IMR-90 (cell line): ENCODE measurements around the gene CARD19. TPM values are rescaled to one million over a fixed set of nuclear protein-coding genes. Genes with fewer than 3 reads are reported as not detected.

Experiments
- ATAC-seq: fragments of 200-7000 bp; cut with Tn5 transposase; 2 replicates; pipeline ENCODE4 v1.9.1; 2020; ENCODE audit warnings: low read depth, mild to moderate bottlenecking, moderate library complexity
- BruUV-seq: library from RNA; stranded (reverse); fragments of 400-500 nt; replicated peaks from 2 replicates; lab custom pipeline; 2021; lab: Mats Ljungman, UMichigan
- CTCF ChIA-PET: fragments of 300-600 bp; formaldehyde crosslinking; extraction: SDS; loops from one replicate; lab custom pipeline; 2021; ENCODE audit warnings: antibody characterized with exemption; lab: Yijun Ruan, JAX
- POLR2A ChIA-PET: fragments of 300-600 bp; sonication (Branson Sonifier 250); formaldehyde crosslinking; loops from one replicate; lab custom pipeline; 2022; ENCODE audit warnings: antibody characterized with exemption; ENCODE audit not compliant: unreplicated experiment; lab: Charles Lee
- DNase-seq: peaks from one replicate; pipeline ENCODE4 v3.0.0; 2013
- H2AFZ ChIP-seq: replicated peaks from 2 replicates; pipeline ENCODE3; 2013; ENCODE audit warnings: low read length, mild to moderate bottlenecking; ENCODE audit not compliant: poor library complexity
- H2AK5ac ChIP-seq: 2 replicates; pipeline ENCODE4 v1.6.1; 2013; ENCODE audit warnings: low read depth, low read length, inconsistent platforms
- H2AK9ac ChIP-seq: replicated peaks from 2 replicates; pipeline ENCODE3; 2013; ENCODE audit warnings: mild to moderate bottlenecking, low read depth, low read length, moderate library complexity; ENCODE audit not compliant: poor library complexity
- H2BK120ac ChIP-seq: 2 replicates; pipeline ENCODE4 v1.6.1; 2013; ENCODE audit warnings: low read depth, low read length, inconsistent platforms
- H2BK15ac ChIP-seq: 3 replicates; pipeline ENCODE4 v1.6.1; 2013; ENCODE audit warnings: low read depth, low read length, inconsistent platforms
- H2BK20ac ChIP-seq: 2 replicates; pipeline ENCODE4 v1.6.1; 2013; ENCODE audit warnings: low read depth, mild to moderate bottlenecking, inconsistent platforms, low read length, moderate library complexity
- H2BK5ac ChIP-seq: 2 replicates; pipeline ENCODE4 v1.6.1; 2013; ENCODE audit warnings: mild to moderate bottlenecking, low read depth, low read length, inconsistent platforms; ENCODE audit not compliant: poor library complexity, severe bottlenecking
- H3K14ac ChIP-seq: replicated peaks from 2 replicates; pipeline ENCODE4 v1.6.1; 2013; ENCODE audit warnings: low read depth, low read length, inconsistent platforms
- H3K18ac ChIP-seq: 2 replicates; pipeline ENCODE4 v1.6.1; 2013; ENCODE audit warnings: low read depth, low read length, control low read depth
- H3K23ac ChIP-seq: 2 replicates; pipeline ENCODE4 v1.6.1; 2013; ENCODE audit warnings: low read depth, low read length, inconsistent platforms
- H3K27ac ChIP-seq: 2 replicates; pipeline ENCODE4 v1.5.1; 2013; ENCODE audit warnings: mild to moderate bottlenecking, control low read depth, low read length; ENCODE audit not compliant: insufficient read depth
- H3K27me3 ChIP-seq: 2 replicates; pipeline ENCODE4 v1.6.1; 2013; ENCODE audit warnings: low read length; ENCODE audit not compliant: control insufficient read depth, insufficient read depth
- H3K36me3 ChIP-seq: 2 replicates; pipeline ENCODE4 v1.6.1; 2013; ENCODE audit warnings: low read length, mixed read lengths; ENCODE audit not compliant: control insufficient read depth, insufficient read depth
- H3K4ac ChIP-seq: 2 replicates; pipeline ENCODE4 v1.6.1; 2013; ENCODE audit warnings: low read depth, low read length, inconsistent platforms
- H3K4me1 ChIP-seq: 2 replicates; pipeline ENCODE4 v1.6.1; 2013; ENCODE audit warnings: low read length, mixed read lengths; ENCODE audit not compliant: control insufficient read depth, insufficient read depth
- H3K4me2 ChIP-seq: 2 replicates; pipeline ENCODE4 v1.6.1; 2013; ENCODE audit warnings: low read depth, mild to moderate bottlenecking, control low read depth, low read length, moderate library complexity
- H3K4me3 ChIP-seq: 2 replicates; pipeline ENCODE4 v1.5.1; 2013; ENCODE audit warnings: low read depth, mild to moderate bottlenecking, control low read depth, low read length, moderate library complexity; ENCODE audit not compliant: insufficient read depth
- H3K56ac ChIP-seq: 2 replicates; pipeline ENCODE4 v1.6.1; 2013; ENCODE audit warnings: low read length, inconsistent platforms; ENCODE audit not compliant: insufficient read depth; ENCODE audit errors: extremely low read depth
- H3K79me1 ChIP-seq, 2 experiments: 2 replicates each; pipeline ENCODE4 v1.6.1; 2013; ENCODE audit warnings: low read length in 2 of 2, inconsistent platforms in 1 of 2, low read depth in 1 of 2
- H3K9ac ChIP-seq: 2 replicates; pipeline ENCODE4 v1.6.1; 2013; ENCODE audit warnings: low read depth, low read length, control low read depth
- H3K9me1 ChIP-seq: 2 replicates; pipeline ENCODE4 v1.6.1; 2013; ENCODE audit warnings: low read length, inconsistent platforms; ENCODE audit not compliant: insufficient read depth
- H3K9me3 ChIP-seq: 2 replicates; pipeline ENCODE4 v1.6.1; 2013; ENCODE audit warnings: low read length; ENCODE audit not compliant: control insufficient read depth, insufficient read depth
- H4K20me1 ChIP-seq: 2 replicates; pipeline ENCODE4 v1.6.1; 2013; ENCODE audit warnings: low read length, inconsistent platforms; ENCODE audit not compliant: insufficient read depth
- H4K5ac ChIP-seq: 2 replicates; pipeline ENCODE4 v1.6.1; 2013; ENCODE audit warnings: mild to moderate bottlenecking, low read depth, low read length, control low read depth
- H4K8ac ChIP-seq, 2 experiments: 2 replicates each; pipeline ENCODE4 v1.6.1; 2013; ENCODE audit warnings: low read depth in 2 of 2, low read length in 2 of 2, control low read depth in 1 of 2, inconsistent platforms in 1 of 2
- H4K91ac ChIP-seq: 2 replicates; pipeline ENCODE4 v1.6.1; 2013; ENCODE audit warnings: low read depth, low read length, inconsistent platforms; ENCODE audit not compliant: insufficient read depth
- BHLHE40 ChIP-seq: fragments of 150-350 bp; IDR thresholded peaks from 2 replicates; pipeline ENCODE4 v1.6.1; 2016; ENCODE audit warnings: mild to moderate bottlenecking, low read depth, low read length
- MAFK ChIP-seq: IDR thresholded peaks from 2 replicates; pipeline ENCODE4 v1.6.1; 2012; ENCODE audit warnings: low read depth, low read length, improper control_type of control experiment
- MAZ ChIP-seq: IDR thresholded peaks from 2 replicates; pipeline ENCODE4 v1.6.1; 2012; ENCODE audit warnings: low read depth, mild to moderate bottlenecking, low read length, improper control_type of control experiment, moderate library complexity, borderline replicate concordance
- MXI1 ChIP-seq: IDR thresholded peaks from 2 replicates; pipeline ENCODE4 v1.6.1; 2012; ENCODE audit warnings: low read depth, mild to moderate bottlenecking, low read length, moderate library complexity, borderline replicate concordance
- WGBS, 2 experiments: methylation state at CpG; one replicate each; pipeline versions ENCODE4 v1.1.5 to v1.1.7; 2013; ENCODE audit warnings: missing lambda C conversion rate in 2 of 2; ENCODE audit not compliant: insufficient read length in 1 of 2; ENCODE audit errors: extremely low coverage in 2 of 2; 5-methylcytosine and 5-hydroxymethylcytosine counted together
- dilution Hi-C: fragments of 300-500 bp; cut with HindIII; formaldehyde crosslinking; loops from one replicate; pipeline ENCODE4 v1.14.3; 2018; ENCODE audit warnings: low sequenced_read_pairs; ENCODE audit not compliant: unreplicated experiment
- in situ Hi-C: fragments of 300-500 bp; cut with MboI; formaldehyde crosslinking; loops from 3 replicates; pipeline ENCODE4 v1.14.3; 2019; ENCODE audit warnings: low sequenced_read_pairs, inconsistent platforms, mixed read lengths
- intact Hi-C: fragments of 100-400 bp; cut with micrococcal nuclease; formaldehyde crosslinking; loops from 2 replicates; pipeline ENCODE4 v1.10.0; 2022
- polyA plus RNA-seq, 3 experiments: library from polyadenylated mRNA; depleted of rRNA; stranded (reverse); fragments of >200 nt; gene quantifications; 2 replicates each; pipeline ENCODE4 v1.2.3, GENCODE V29; 2012; ENCODE audit warnings: low replicate concordance in 1 of 3
- total RNA-seq: library from RNA; depleted of rRNA; stranded (reverse); fragments of >200 nt; gene quantifications from 2 replicates; pipeline ENCODE4 v1.2.3, GENCODE V29; 2012

The CARD19 gene
- total and polyA plus RNA-seq, 2 of the 4 experiments (the other 2 are of a cell fraction) = 17.4 to 111 TPM

DNA sequence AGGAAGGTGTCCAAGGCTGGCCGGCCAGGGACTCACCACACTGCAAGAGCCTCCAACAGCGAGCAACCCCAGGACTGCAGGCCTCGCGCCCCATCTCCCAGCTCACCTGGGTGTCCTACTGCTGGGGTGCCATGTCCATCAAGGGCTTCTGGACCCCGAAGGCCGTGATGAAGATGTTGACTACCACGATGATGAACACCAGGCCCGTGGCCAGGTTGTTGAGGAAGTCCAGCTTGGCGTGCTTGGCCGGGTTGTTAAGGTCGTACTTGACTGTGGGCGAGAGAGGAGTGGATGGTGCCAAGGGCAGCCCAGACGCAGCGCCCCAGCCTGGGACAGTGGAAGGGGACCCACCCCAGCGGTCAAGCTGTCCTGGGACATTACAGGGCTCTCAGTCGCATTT lies 28.8 kb downstream of the CARD19 start:
- Histone ChIP-seq H2BK15ac (no peak overlapping the region), H3K4me3 (no peak overlapping the region), H3K18ac (no peak overlapping the region), H3K27ac (no peak overlapping the region), H3K4me1 (peaks cover 23% of the 10 kb centered on the region), H3K9ac (no peak overlapping the region), H4K20me1 (peaks cover 24% of the 10 kb centered on the region), H3K23ac (no peak overlapping the region), H3K4ac (no peak overlapping the region), H3K14ac (no peak overlapping the region), H2BK20ac (no peak overlapping the region), H4K5ac (no peak overlapping the region), H3K9me1 (peaks cover 18% of the 10 kb centered on the region), H2BK120ac (no peak overlapping the region), H3K9me3 (no peaks in the 10 kb centered on the region), H2BK5ac (no peak overlapping the region), H3K36me3 (peaks cover 23% of the 10 kb centered on the region), H3K56ac (no peak overlapping the region), H3K27me3 (no peaks in the 10 kb centered on the region), H2AK5ac (no peak overlapping the region), H2AK9ac (no peak overlapping the region), H4K8ac (no peak overlapping the region), H2AFZ (no peak overlapping the region), H3K4me2 (no peak overlapping the region), H4K91ac (no peak overlapping the region), H3K79me1 (peaks cover 8 to 48% of the 10 kb centered on the region in 2 experiments)
- DNase-seq (no peak), ATAC-seq (no peak)
- ChIA-PET POLR2A (no interaction called here), CTCF (no interaction called here)
- TF ChIP-seq MXI1 = no peak
- no peak for TF ChIP-seq BHLHE40
- TF ChIP-seq MAZ = no peak
- TF ChIP-seq MAFK = no peak
- dilution Hi-C loops (no loop called here), in situ Hi-C loops (loop anchor here (25.0 kb wide), 1 partner anchor 438 kb away; no protein-coding TSS in a partner anchor), intact Hi-C loops (no loop called here)
- no TSS peak for BruUV-seq
- 96% methylated on average over 13 of the region's 16 CpGs; no CpG with 5 or more reads in 1 of the 2 experiments for WGBS, 2 experiments
